Measurements from ENCODE around the gene GKAP1. TPM values are rescaled to one million over a fixed set of nuclear protein-coding genes. Genes with fewer than 3 reads are reported as not detected.
"Not testable (repeated sequence)": the region's sequence is repeated elsewhere in the genome, so short reads cannot be mapped to it uniquely, and the experiment has no call there.

The GKAP1 gene
- total RNA-seq, 1 experiment from 2014 or later: 6.2 TPM

DNA sequence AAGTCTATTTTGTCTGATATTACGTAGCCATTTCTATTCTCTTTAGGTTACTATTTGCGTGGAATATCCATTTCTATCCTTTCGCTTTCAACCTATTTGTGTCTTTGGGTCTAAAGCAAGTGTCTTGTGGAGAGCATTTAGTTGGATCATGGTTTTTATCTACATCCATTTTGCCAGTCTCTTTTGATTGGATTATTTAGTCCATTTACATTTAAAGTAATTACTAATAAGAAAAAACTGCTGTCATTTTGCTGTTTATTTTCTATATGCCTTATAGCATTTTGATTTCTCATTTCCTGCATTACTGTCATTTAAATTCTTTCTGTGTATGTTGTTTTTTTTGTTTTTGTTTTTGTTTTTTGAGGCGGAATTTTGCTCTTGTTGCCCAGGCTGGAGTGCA is 83.8 kb downstream of the GKAP1 start:
- Histone ChIP-seq H4K8ac (replicated peaks; ENCODE audit: insufficient read length, low read depth, low read length) (no peak overlapping the region), H3K4me2 (ENCODE audit: insufficient read depth, insufficient read length, low read length) (no peak overlapping the region), H3K79me2 (ENCODE audit: insufficient read depth, low read length) (no peaks in the 10 kb centered on the region), H2BK15ac (ENCODE audit: low read depth, low read length) (no peak overlapping the region), H2BK12ac (ENCODE audit: insufficient read length, low read depth, low read length) (no peak overlapping the region), H3K9me3 (ENCODE audit: control insufficient read depth, low read depth, low read length) (no peaks in the 10 kb centered on the region), H2AK5ac (ENCODE audit: insufficient read length, low read length) (no peak overlapping the region), H3K4ac (ENCODE audit: low read depth, low read length) (no peak overlapping the region), H3K23me2 (ENCODE audit: insufficient read length, low read depth, low read length, poor library complexity, severe bottlenecking) (no peaks in the 10 kb centered on the region), H4K20me1 (ENCODE audit: control insufficient read depth, insufficient read depth, insufficient read length) (no peaks in the 10 kb centered on the region), H2BK120ac (ENCODE audit: low read depth, low read length, poor library complexity, severe bottlenecking) (no peak overlapping the region), H4K91ac (ENCODE audit: insufficient read length, low read depth, low read length) (no peak overlapping the region), H3K18ac (ENCODE audit: insufficient read length, low read depth, low read length) (no peak overlapping the region), H3K14ac (ENCODE audit: insufficient read depth, low read length) (no peak overlapping the region), H3K56ac (ENCODE audit: insufficient read length, low read depth, low read length) (no peak overlapping the region), H2AFZ (ENCODE audit: low read length) (no peak overlapping the region), H3K27me3 (ENCODE audit: insufficient read depth, low read length) (no peaks in the 10 kb centered on the region), H3K23ac (ENCODE audit: insufficient read length, low read depth, low read length) (no peak overlapping the region), H3K79me1 (ENCODE audit: insufficient read depth, low read depth, low read length, poor library complexity, severe bottlenecking) (no peaks in the 10 kb centered on the region), H3K27ac (ENCODE audit: insufficient read length, low read depth, low read length) (no peak overlapping the region), H3K9ac (ENCODE audit: extremely low read depth, insufficient read length, low read length) (no peak overlapping the region), H2BK5ac (ENCODE audit: insufficient read length, low read length) (no peak overlapping the region), H2BK20ac (ENCODE audit: low read depth, low read length, poor library complexity, severe bottlenecking) (no peak overlapping the region), H3K4me1 (ENCODE audit: insufficient read depth, low read length) (no peaks in the 10 kb centered on the region), H3T11ph (ENCODE audit: low read length) (no peak overlapping the region), H4K5ac (ENCODE audit: insufficient read length, low read depth, low read length) (no peak overlapping the region)
- no peak for DNase-seq
- Mint-ChIP-seq H3K9me3 (no peaks in the 10 kb centered on the region), H3K4me3 (no peak overlapping the region), H3K4me1 (no peaks in the 10 kb centered on the region), H3K36me3 (ENCODE audit: insufficient read depth in 1 of 3, low read depth in 3 of 3) (no peaks in the 10 kb centered on the region), H3K27me3 (ENCODE audit: low read depth) (no peaks in the 10 kb centered on the region), H3K27ac (no peak overlapping the region)
- TF ChIP-seq CTCF (conservative IDR thresholded peaks at IDR 0.05): no peak
- no CpG with 5 or more reads among the region's 4 CpGs for WGBS (ENCODE audit: extremely low coverage, insufficient read length, low lambda C conversion rate)

- H2BK15ac ChIP-seq (ENCODE audit: low read depth, low read length); H4K91ac ChIP-seq (ENCODE audit: insufficient read length, low read depth, low read length); H3K4me3 Mint-ChIP-seq; H3K56ac ChIP-seq (ENCODE audit: insufficient read length, low read depth, low read length); H3K4ac ChIP-seq (ENCODE audit: low read depth, low read length); H3K4me1 Mint-ChIP-seq; H3K4me2 ChIP-seq (ENCODE audit: insufficient read depth, insufficient read length, low read length); H3K14ac ChIP-seq (ENCODE audit: insufficient read depth, low read length); H3K27me3 ChIP-seq (ENCODE audit: insufficient read depth, low read length); DNase-seq; H3K9me3 Mint-ChIP-seq; H4K5ac ChIP-seq (ENCODE audit: insufficient read length, low read depth, low read length); H3K9me3 ChIP-seq (ENCODE audit: control insufficient read depth, low read depth, low read length); H2BK12ac ChIP-seq (ENCODE audit: insufficient read length, low read depth, low read length); H3K9ac ChIP-seq (ENCODE audit: extremely low read depth, insufficient read length, low read length); H2BK20ac ChIP-seq (ENCODE audit: low read depth, low read length, poor library complexity, severe bottlenecking); H2BK120ac ChIP-seq (ENCODE audit: low read depth, low read length, poor library complexity, severe bottlenecking); H3K18ac ChIP-seq (ENCODE audit: insufficient read length, low read depth, low read length); H3K27ac ChIP-seq (ENCODE audit: insufficient read length, low read depth, low read length); H2AK5ac ChIP-seq (ENCODE audit: insufficient read length, low read length); H3K79me2 ChIP-seq (ENCODE audit: insufficient read depth, low read length); H3T11ph ChIP-seq (ENCODE audit: low read length); H3K27ac Mint-ChIP-seq; H3K23me2 ChIP-seq (ENCODE audit: insufficient read length, low read depth, low read length, poor library complexity, severe bottlenecking); H2AFZ ChIP-seq (ENCODE audit: low read length); H2BK5ac ChIP-seq (ENCODE audit: insufficient read length, low read length); H4K8ac ChIP-seq (replicated peaks; ENCODE audit: insufficient read length, low read depth, low read length); H4K20me1 ChIP-seq (ENCODE audit: control insufficient read depth, insufficient read depth, insufficient read length); H3K36me3 Mint-ChIP-seq (ENCODE audit: insufficient read depth in 1 of 3, low read depth in 3 of 3); H3K4me1 ChIP-seq (ENCODE audit: insufficient read depth, low read length); H3K27me3 Mint-ChIP-seq (ENCODE audit: low read depth); H3K23ac ChIP-seq (ENCODE audit: insufficient read length, low read depth, low read length); H3K79me1 ChIP-seq (ENCODE audit: insufficient read depth, low read depth, low read length, poor library complexity, severe bottlenecking): not testable (repeated sequence)
- WGBS (ENCODE audit: extremely low coverage, insufficient read length, low lambda C conversion rate): no CpG with 5 or more reads among the region's 22 CpGs
Measured at GRCh38 chr9:83728591-83729368, 88.8 kb downstream of the GKAP1 start.

All from H9 (cell line).